Measurements from ENCODE around the gene SH3RF3.
A peak's percentile ranks its signal among the peaks of the same experiment; 100 is the strongest.

SH3RF3 gene

DNA sequence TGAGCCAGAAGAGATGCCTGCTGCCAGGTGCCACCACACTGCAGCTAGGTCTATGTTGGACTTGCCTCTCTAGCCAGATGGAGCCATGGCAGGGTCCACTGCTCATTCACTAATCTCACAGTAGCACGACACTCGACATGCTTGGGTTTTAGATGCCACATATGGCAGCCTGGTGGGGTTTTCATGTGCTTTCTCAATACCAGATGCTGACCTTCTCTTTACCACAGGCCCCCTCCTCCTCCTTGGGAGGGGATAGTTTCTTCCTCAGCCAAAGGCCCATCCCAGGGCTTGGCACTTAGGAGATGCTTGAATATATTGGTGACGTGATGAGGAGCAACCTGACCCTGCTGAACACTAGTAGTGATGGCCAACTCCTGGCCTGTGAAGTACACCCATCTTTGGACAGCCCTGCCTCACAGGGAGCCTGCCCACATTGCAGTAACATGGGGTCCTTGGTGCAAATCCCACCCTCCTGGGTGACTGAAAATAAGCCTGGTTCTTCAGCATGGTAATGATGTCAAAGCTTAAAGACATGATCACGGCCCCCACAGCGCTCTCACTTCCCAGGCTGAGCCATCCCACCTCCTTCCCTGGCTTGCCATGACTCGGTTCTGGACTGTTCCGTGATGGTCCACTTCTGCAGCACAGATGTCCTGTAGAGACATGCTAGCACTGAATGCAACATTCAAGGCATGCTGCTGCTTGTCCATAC lies 227.5 kb downstream of the SH3RF3 start:
- DNase-seq, result no peak

DNA sequence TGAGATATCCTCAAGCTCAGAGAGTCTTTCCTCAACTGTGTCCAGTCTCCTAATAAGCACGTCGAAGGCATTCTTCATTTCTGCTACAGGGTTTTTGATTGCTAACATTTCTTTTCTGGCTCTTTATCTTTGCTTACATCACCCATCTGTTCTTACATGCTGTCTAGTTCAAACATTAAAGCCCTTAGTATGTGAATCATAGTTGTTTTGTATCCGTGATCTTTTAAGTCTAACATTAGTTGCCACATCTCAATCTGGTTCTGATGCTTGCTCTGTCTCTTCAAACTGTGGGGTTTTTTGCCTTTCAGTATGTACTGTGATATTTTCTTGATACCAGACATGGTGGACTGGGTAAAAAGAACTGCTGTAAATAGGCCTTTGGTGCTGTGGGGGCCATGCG lies 235.2 kb downstream of the SH3RF3 start:
- no peak for DNase-seq

DNA sequence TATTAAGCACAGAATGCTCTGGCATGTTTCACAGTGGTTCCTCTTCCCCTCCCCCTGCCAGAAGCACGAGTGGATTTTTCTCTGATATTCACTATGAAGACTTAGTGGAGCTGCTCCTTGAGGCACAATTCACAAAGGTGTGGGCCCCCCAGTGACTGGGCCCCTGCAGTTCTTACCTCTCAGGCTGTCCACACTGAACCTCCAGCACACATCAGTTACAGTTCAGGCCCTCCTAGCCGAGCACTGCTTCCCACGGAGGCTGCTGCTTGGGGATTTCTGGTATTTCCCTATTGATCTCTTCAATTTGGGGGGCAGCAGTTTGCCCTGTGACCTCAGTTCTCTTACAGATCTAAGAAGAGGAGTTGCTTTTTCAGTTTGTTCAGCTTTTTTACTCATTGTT lies 236.1 kb downstream of the SH3RF3 start:
- no peak for DNase-seq

GRCh38 chr2:109367683-109368082 lies 238.7 kb downstream of the SH3RF3 start:
- no peak for DNase-seq

DNA sequence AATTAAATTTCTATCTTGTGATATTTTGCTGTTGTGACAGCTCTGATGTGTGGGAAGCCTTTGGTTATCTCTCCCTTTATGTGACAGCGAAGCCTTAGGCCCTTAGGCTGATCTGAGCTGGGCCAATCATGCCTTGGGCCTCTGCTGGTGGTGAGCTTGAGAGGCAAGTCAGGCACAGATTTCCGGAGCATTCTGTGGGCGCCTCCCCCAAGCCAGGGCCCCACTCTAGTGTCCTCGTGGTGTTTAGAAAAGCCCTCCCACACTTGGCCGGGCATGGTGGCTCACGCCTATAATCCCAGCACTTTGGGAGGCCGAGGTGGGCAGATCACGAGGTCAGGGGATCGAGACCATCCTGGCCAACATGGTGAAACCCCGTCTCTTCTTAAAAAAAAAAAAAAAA lies 239.8 kb downstream of the SH3RF3 start:
- no peak for DNase-seq

DNA sequence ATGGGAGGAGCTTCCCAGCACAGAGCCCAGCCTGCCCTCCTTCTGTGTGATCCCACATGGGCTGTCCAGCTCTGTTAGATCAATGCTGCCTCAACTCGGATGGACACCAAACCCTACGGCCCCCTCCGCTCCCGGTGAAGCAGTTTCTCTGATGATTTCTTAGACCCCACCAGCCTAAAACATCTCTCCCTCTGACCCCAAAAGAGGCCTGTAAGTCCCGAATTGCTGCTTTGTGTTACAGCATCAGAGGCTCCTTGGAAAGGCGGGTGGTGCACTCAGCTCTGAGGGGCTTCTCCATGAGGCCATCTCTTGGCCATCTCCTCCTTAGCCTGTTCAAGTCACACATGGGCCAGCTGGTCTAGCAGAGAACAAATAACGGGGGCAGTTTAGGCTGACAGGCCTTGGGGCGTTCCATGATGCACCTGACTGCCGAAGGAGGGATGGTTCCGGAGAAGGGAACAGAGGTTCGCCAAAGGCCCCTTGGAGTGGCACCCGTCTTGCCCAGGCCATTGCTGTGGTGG lies 240.7 kb downstream of the SH3RF3 start:
- no peak for DNase-seq

- DNase-seq, result no peak
Observed at GRCh38 chr2:109370399-109371035, 241.5 kb downstream of the SH3RF3 start.

DNA sequence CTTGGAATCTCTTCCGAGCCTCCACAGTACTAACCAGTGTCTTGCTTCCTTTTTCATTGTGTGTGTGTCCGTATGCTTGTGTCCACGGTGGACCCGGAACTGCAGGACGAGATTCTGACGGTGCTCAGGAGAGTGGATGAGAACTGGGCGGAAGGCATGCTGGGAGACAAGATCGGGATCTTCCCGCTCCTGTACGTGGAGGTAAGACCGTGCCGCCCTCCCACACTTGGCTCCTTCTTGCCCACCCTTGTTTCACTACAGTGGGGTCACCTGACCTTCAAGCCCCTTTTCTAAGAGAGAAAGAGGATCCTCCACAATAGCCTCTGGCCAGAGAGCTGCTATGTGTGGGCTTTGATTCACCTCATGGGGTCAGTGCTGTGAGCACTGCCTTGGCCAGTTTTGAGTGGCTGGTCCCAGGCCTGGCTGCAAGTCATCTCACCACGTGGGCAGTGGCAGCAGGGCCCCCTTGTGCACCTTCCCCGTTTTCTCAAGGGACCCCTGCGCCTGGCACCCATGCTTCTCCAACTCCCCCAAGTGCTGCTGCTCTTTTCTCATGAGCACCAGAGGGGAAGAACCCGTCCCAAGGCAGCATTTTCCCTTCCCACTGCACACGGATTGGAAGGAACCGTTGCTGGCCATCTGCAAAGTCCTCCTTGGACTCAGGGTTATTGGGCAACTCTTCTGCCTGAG lies 242.6 kb downstream of the SH3RF3 start:
- no peak for DNase-seq

DNA sequence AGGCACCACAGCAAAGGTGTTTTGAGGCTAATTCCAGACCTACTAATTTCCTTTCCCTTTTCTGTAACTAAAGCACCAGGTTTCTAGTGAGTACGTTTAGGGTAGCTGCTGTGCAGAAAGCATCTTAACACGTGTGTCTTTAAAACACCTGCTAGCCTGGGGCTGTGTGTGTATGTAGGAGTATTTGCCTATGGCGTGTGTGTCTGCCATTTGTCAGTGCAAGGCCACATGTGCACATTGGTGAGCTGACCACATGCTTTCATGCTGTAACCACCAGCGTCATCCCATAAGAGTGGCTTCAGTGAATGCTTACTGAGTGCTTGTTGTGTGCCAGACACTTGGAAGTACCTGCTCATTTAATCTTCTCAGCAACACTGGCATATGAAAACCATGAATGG lies 243.2 kb downstream of the SH3RF3 start:
- no peak for DNase-seq

DNA sequence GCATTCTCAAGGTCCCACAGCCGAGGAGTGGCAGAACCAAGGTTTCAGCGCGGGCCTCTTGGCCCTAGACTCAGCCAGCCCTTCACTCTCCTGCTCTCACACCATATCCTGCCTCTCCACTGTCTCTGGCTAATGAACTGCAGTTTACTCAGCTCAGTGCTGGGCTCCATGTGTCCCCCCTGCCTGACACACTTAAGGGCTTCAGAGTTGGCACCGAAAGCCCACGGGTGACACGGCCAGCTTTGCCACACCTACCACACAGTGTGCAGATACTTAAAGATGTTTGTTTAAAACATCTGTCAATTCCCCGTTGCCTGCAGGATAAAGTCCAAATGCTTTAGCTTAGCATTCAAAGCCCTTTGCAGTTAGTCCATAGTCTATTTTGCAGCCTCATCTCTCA lies 243.6 kb downstream of the SH3RF3 start:
- no peak for DNase-seq

- no peak for DNase-seq
Observed at GRCh38 chr2:109373791-109374547, 245.0 kb downstream of the SH3RF3 start.

- no peak for DNase-seq
Observed at GRCh38 chr2:109374548-109375130, 245.6 kb downstream of the SH3RF3 start.

- DNase-seq, result no peak
Observed at GRCh38 chr2:109375131-109375561, 246.1 kb downstream of the SH3RF3 start.

DNA sequence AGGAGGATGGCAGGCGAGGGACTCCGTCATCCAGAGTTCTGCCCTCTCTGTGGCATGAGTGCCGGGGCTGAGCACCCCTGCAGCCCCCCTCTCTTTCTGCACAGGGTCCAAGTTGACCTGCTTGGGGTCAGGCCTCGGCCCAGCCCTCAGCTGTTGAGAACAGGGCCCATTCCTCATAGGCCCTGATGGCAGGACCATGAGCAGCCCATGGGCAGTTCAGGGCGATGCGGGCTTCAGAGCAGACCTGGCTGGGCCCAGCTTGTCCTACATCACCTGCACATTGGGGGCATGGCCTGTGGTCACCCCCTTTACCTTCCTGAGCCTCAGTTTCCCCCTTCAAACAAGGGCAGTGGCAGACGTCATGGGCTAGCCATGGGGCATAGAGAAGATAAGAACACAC lies 246.7 kb downstream of the SH3RF3 start:
- no peak for DNase-seq

GRCh38 chr2:109376115-109376514 lies 247.1 kb downstream of the SH3RF3 start:
- peak; percentile 12 for DNase-seq

GRCh38 chr2:109376796-109377495 lies 247.9 kb downstream of the SH3RF3 start:
- DNase-seq, result no peak

DNA sequence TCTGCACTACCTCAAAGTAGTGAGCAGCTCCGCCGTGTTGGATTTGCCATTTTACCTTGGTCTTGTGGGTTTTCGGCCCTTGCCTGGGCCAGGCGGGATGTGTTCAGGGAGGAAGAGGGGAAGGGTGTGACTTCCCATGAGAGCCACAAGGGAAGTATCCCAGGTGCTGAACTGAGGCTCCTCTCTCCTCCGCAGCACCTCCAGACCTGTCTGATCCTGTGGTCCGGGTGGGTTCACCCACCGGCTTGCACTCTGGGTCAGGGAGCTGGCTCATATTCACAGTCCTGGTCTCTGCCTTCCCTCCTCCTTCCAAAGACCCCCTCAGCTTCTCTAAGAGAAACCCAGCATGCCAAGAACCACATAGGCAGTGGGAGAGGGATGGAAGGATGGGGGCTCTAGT lies 249.0 kb downstream of the SH3RF3 start:
- DNase-seq, result no peak

- no peak for DNase-seq
Observed at GRCh38 chr2:109378682-109379081, 249.7 kb downstream of the SH3RF3 start.

- DNase-seq, result no peak
Observed at GRCh38 chr2:109379507-109379906, 250.5 kb downstream of the SH3RF3 start.

DNA sequence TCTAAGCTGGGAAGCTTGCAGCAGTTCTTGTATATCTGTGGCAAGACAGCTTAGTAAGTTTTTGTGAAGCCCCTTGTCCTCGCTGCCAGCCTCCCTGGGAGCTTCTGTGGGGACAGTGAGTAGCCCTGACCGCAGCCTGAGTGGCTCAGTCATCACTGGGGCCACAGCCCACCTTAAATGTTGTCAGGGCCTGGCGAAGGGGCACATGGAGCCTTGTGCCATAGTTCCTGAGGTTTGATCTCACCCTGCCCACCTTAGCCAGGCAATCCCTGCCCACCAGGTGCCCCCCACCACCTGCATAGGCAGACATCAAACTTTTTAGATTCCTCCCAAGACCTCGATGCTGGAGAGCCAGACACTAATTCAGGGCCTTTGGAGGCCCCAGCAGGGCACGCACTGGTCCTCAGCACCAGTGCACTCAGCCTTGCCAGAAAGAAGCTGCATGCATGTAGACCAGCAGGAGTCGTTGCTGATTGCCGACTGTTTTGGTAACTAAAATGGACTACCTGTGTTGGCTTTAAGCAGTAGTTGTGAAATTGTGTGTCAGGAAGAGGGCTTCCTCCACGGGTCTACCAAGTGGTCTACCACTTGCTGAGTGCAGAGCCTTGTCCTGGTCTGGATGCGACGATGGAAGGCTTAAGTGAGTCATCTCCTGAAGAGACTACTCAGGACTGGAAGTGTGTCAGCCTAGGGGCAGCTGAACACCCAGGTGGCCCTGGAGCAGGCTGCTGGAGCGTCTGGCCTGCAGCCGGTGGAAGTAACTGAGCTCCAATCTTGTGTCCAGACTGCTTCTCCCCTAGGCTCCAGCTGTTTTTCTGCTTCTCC lies 251.7 kb downstream of the SH3RF3 start:
- peak; percentile 22 for DNase-seq

GRCh38 chr2:109381327-109381820 lies 252.4 kb downstream of the SH3RF3 start:
- no peak for DNase-seq
